CD14-positive monocyte (primary cell): Measurements from ENCODE around the gene RPS6KA2. TPM values are rescaled to one million over a fixed set of nuclear protein-coding genes. Genes with fewer than 3 reads are reported as not detected.

Experiments
- DNase-seq, 3 donors: peaks; one replicate each; pipeline ENCODE4 v3.0.0-alpha.2; 2011 to 2022
- H2AFZ ChIP-seq: 2 replicates; pipeline ENCODE4 v1.6.0; 2012; ENCODE audit warnings: mild to moderate bottlenecking, low read depth, low read length, inconsistent platforms; ENCODE audit not compliant: insufficient read depth, poor library complexity, severe bottlenecking
- H3K27ac ChIP-seq, 2 donors: 1 replicate in 1 of 2; 2 replicates in 1 of 2; pipeline ENCODE4 v1.5.1; 2012 to 2013; ENCODE audit warnings: low read length in 2 of 2, control low read depth in 1 of 2, inconsistent platforms in 1 of 2, low read depth in 1 of 2, mild to moderate bottlenecking in 1 of 2
- H3K27me3 ChIP-seq, 2 donors: one replicate each; pipeline versions ENCODE4 v1.6.0 to v1.6.1; 2011 to 2013; ENCODE audit warnings: low read length in 2 of 2; ENCODE audit not compliant: control insufficient read depth in 2 of 2, insufficient read depth in 2 of 2
- H3K36me3 ChIP-seq, 2 donors: replicated peaks in 1 of 2; 1 replicate in 1 of 2; 2 replicates in 1 of 2; pipeline versions ENCODE4 v1.5.1 to v1.6.1; 2012 to 2013; ENCODE audit warnings: low read length in 2 of 2, control low read depth in 1 of 2, inconsistent platforms in 1 of 2, mild to moderate bottlenecking in 1 of 2; ENCODE audit not compliant: insufficient read depth in 2 of 2, control insufficient read depth in 1 of 2
- H3K4me1 ChIP-seq, 2 donors: 1 replicate in 1 of 2; 2 replicates in 1 of 2; pipeline versions ENCODE4 v1.5.1 to v1.6.1; 2012 to 2013; ENCODE audit warnings: low read length in 2 of 2, control low read depth in 1 of 2, inconsistent platforms in 1 of 2, mild to moderate bottlenecking in 1 of 2, moderate library complexity in 1 of 2; ENCODE audit not compliant: insufficient read depth in 2 of 2, control insufficient read depth in 1 of 2
- H3K4me2 ChIP-seq: replicated peaks from 2 replicates; pipeline ENCODE3; 2012; ENCODE audit warnings: low read length, moderate library complexity, mild to moderate bottlenecking; ENCODE audit not compliant: poor library complexity, severe bottlenecking; ENCODE audit errors: extremely low read depth
- H3K4me3 ChIP-seq, 3 experiments: fragments of 200-600 bp in 1 of 3; sonication (generic) in 1 of 3; replicated peaks in 1 of 3; 1 replicate in 2 of 3; 2 replicates in 1 of 3; pipeline ENCODE4 v1.5.1; 2011 to 2013; ENCODE audit warnings: low read length in 3 of 3, mild to moderate bottlenecking in 3 of 3, control low read depth in 2 of 3, low read depth in 2 of 3, inconsistent platforms in 1 of 3, moderate library complexity in 1 of 3
- H3K79me2 ChIP-seq: 2 replicates; pipeline ENCODE4 v1.6.0; 2012; ENCODE audit warnings: mild to moderate bottlenecking, control low read depth, inconsistent platforms, low read length, moderate library complexity; ENCODE audit not compliant: insufficient read depth
- H3K9ac ChIP-seq: 2 replicates; pipeline ENCODE4 v1.6.0; 2017; ENCODE audit warnings: low read length, mild to moderate bottlenecking; ENCODE audit not compliant: insufficient read depth, poor library complexity, severe bottlenecking
- H3K9me3 ChIP-seq, 2 donors: replicated peaks in 1 of 2; 1 replicate in 1 of 2; 2 replicates in 1 of 2; pipeline versions ENCODE4 v1.5.1 to v1.6.1; 2012 to 2013; ENCODE audit warnings: low read length in 2 of 2, control low read depth in 1 of 2; ENCODE audit not compliant: control insufficient read depth in 1 of 2, insufficient read depth in 1 of 2
- H4K20me1 ChIP-seq: 2 replicates; pipeline ENCODE4 v1.6.0; 2012; ENCODE audit warnings: mild to moderate bottlenecking, low read length, control low read depth, moderate library complexity; ENCODE audit not compliant: insufficient read depth
- H3K27ac Mint-ChIP-seq, 7 donors: one replicate each; pipeline ENCODE4 v1.8.0; 2020; ENCODE audit warnings: mild to moderate bottlenecking in 7 of 7, mixed read lengths in 7 of 7, moderate library complexity in 6 of 7, inconsistent platforms in 2 of 7
- H3K27me3 Mint-ChIP-seq, 3 donors: one replicate each; pipeline ENCODE4 v1.8.0; 2021 to 2022; ENCODE audit warnings: low read depth in 3 of 3, mild to moderate bottlenecking in 3 of 3, mixed read lengths in 3 of 3, moderate library complexity in 3 of 3, inconsistent platforms in 1 of 3
- H3K36me3 Mint-ChIP-seq, 2 donors: one replicate each; pipeline ENCODE4 v1.8.0; 2020; ENCODE audit warnings: mixed read lengths in 2 of 2, inconsistent platforms in 1 of 2, mild to moderate bottlenecking in 1 of 2
- H3K4me1 Mint-ChIP-seq: one replicate; pipeline ENCODE4 v1.8.0; 2020; ENCODE audit warnings: mild to moderate bottlenecking, mixed read lengths
- H3K4me3 Mint-ChIP-seq, 2 donors: one replicate each; pipeline ENCODE4 v1.8.0; 2020; ENCODE audit warnings: mild to moderate bottlenecking in 2 of 2, mixed read lengths in 2 of 2, moderate library complexity in 1 of 2
- H3K9me3 Mint-ChIP-seq, 7 donors: one replicate each; pipeline ENCODE4 v1.8.0; 2020 to 2022; ENCODE audit warnings: mixed read lengths in 7 of 7, mild to moderate bottlenecking in 6 of 7, moderate library complexity in 6 of 7, inconsistent platforms in 2 of 7
- CTCF ChIP-seq: fragments of 200-600 bp; IDR thresholded peaks from one replicate; pipeline ENCODE4 v1.8.0; 2022; ENCODE audit warnings: antibody characterized with exemption, mild to moderate bottlenecking
- WGBS: methylation state at CpG from one replicate; pipeline ENCODE4 v1.1.5; 2013; ENCODE audit warnings: missing lambda C conversion rate; ENCODE audit not compliant: insufficient coverage; 5-methylcytosine and 5-hydroxymethylcytosine counted together
- intact Hi-C, 2 donors: fragments of 100-400 bp; cut with micrococcal nuclease; formaldehyde crosslinking; loops; one replicate each; pipeline versions ENCODE4 v1.15.0 to v1.15.1; 2023
- polyA plus RNA-seq, 3 donors: library from polyadenylated mRNA; depleted of rRNA in 1 of 3; unstranded in 2 of 3; stranded (reverse) in 1 of 3; fragments of 300-500 nt in 2 of 3; fragments of >200 nt in 1 of 3; fragmentation: Illumina TruSeq in 2 of 3; gene quantifications; 1 replicate in 2 of 3; 2 replicates in 1 of 3; pipeline ENCODE4 v1.2.3, GENCODE V29; 2012 to 2021

RPS6KA2 gene
- polyA plus RNA-seq, 3 donors: 1.4 to 3.1 (median 1.9) TPM

- Mint-ChIP-seq H3K27ac (no peak overlapping the region), H3K9me3 (peaks cover 0 to 4% (median 0%) of the 10 kb centered on the region in 7 donors), H3K4me3 (no peak overlapping the region), H3K4me1 (peaks cover 9% of the 10 kb centered on the region), H3K36me3 (no peaks in the 10 kb centered on the region), H3K27me3 (peaks cover 0 to 1% (median 0%) of the 10 kb centered on the region in 3 donors)
- Histone ChIP-seq H3K9me3 (no peaks in the 10 kb centered on the region), H3K4me2 (no peak overlapping the region), H4K20me1 (no peaks in the 10 kb centered on the region), H3K27ac (no peak overlapping the region), H3K9ac (no peak overlapping the region), H3K36me3 (no peaks in the 10 kb centered on the region), H2AFZ (no peak overlapping the region), H3K4me1 (peaks cover 0 to 3% of the 10 kb centered on the region in 2 donors), H3K79me2 (no peaks in the 10 kb centered on the region), H3K27me3 (no peaks in the 10 kb centered on the region), H3K4me3 (no peak overlapping the region)
- DNase-seq: no peak
- 93% methylated on average over 4 of the region's 9 CpGs for WGBS
- intact Hi-C loops: no loop called here
- no peak for TF ChIP-seq CTCF
Measured at GRCh38 chr6:166418691-166419143, 208.3 kb downstream of the RPS6KA2 start.

GRCh38 chr6:166417285-166417691 lies 209.8 kb downstream of the RPS6KA2 start:
- Mint-ChIP-seq H3K27me3 (peaks cover 0 to 1% (median 0%) of the 10 kb centered on the region in 3 donors), H3K4me3 (no peak overlapping the region), H3K4me1 (peaks cover 9% of the 10 kb centered on the region), H3K36me3 (peaks cover 0 to 2% of the 10 kb centered on the region in 2 donors), H3K27ac (no peak overlapping the region), H3K9me3 (peaks cover 0 to 4% (median 0%) of the 10 kb centered on the region in 7 donors)
- no peaks in the 10 kb centered on the region for H3K36me3 ChIP-seq
- intact Hi-C loops: no loop called here
- H2AFZ ChIP-seq: no peak overlapping the region
- H3K9me3 ChIP-seq: no peaks in the 10 kb centered on the region
- no peaks in the 10 kb centered on the region for H4K20me1 ChIP-seq
- TF ChIP-seq CTCF: no peak
- H3K4me3 ChIP-seq: no peak overlapping the region
- no peak for DNase-seq
- H3K27me3 ChIP-seq: no peaks in the 10 kb centered on the region
- no peaks in the 10 kb centered on the region for H3K79me2 ChIP-seq
- H3K27ac ChIP-seq: no peak overlapping the region
- no peak overlapping the region for H3K4me2 ChIP-seq
- H3K4me1 ChIP-seq: peaks cover 0 to 3% of the 10 kb centered on the region in 2 donors
- H3K9ac ChIP-seq: no peak overlapping the region
- 0% methylated on average over 1 of the region's 6 CpGs for WGBS
